HFFc6 (cell line): ENCODE results near the gene MEF2D. TPM values are rescaled to one million over a fixed set of nuclear protein-coding genes. Genes with fewer than 3 reads are reported as not detected.
A peak's percentile ranks its signal among the peaks of the same experiment; 100 is the strongest.

Source experiments
- DNase-seq: peaks from one replicate; pipeline ENCODE4 v3.0.0-alpha.2; 2018
- H3K27ac Mint-ChIP-seq: 2 replicates; pipeline ENCODE4 v1.8.0; 2020; ENCODE audit warnings: mild to moderate bottlenecking, mixed read lengths
- H3K27me3 Mint-ChIP-seq: 2 replicates; pipeline ENCODE4 v1.8.0; 2021; ENCODE audit warnings: mild to moderate bottlenecking, moderate library complexity, mixed read lengths; ENCODE audit not compliant: insufficient read depth
- H3K36me3 Mint-ChIP-seq: 2 replicates; pipeline ENCODE4 v1.8.0; 2021; ENCODE audit warnings: low read depth, mixed read lengths
- H3K4me1 Mint-ChIP-seq: 2 replicates; pipeline ENCODE4 v1.8.0; 2020; ENCODE audit warnings: low read depth, mixed read lengths
- H3K4me3 Mint-ChIP-seq: 2 replicates; pipeline ENCODE4 v1.8.0; 2020; ENCODE audit warnings: mild to moderate bottlenecking, moderate library complexity, mixed read lengths
- H3K9me3 Mint-ChIP-seq: 2 replicates; pipeline ENCODE4 v1.8.0; 2020; ENCODE audit warnings: mild to moderate bottlenecking, mixed read lengths
- CTCF ChIP-seq: fragments of 200-600 bp; sonication (generic); IDR thresholded peaks from 2 replicates; pipeline ENCODE4 v1.5.0; 2021; ENCODE audit warnings: antibody characterized with exemption, mild to moderate bottlenecking
- total RNA-seq, 6 experiments: library from RNA; stranded (reverse); fragmentation: NEBNext Ultra II Directional; extraction: Animal tissue kit (Norgen Biotek cat#: 25700); gene quantifications; 2 replicates in 1 of 6; 3 replicates in 5 of 6; pipeline ENCODE4 v1.2.3, GENCODE V29; 2021

The MEF2D gene
- total RNA-seq, 6 experiments from 2014 or later, result 50.0 to 60.1 (median 56.8) TPM

- Mint-ChIP-seq H3K4me3 (no peak overlapping the region), H3K36me3 (no peaks in the 10 kb centered on the region), H3K9me3 (no peaks in the 10 kb centered on the region), H3K27ac (no peak overlapping the region), H3K4me1 (peaks cover 8% of the 10 kb centered on the region), H3K27me3 (no peaks in the 10 kb centered on the region)
- no peak for TF ChIP-seq CTCF
- DNase-seq, result no peak
Observed at GRCh38 chr1:156516821-156517220, 16.2 kb upstream of the MEF2D start.

- Mint-ChIP-seq H3K27me3 (no peaks in the 10 kb centered on the region), H3K4me3 (no peak overlapping the region), H3K36me3 (no peaks in the 10 kb centered on the region), H3K27ac (no peak overlapping the region), H3K4me1 (peaks cover 14% of the 10 kb centered on the region), H3K9me3 (no peaks in the 10 kb centered on the region)
- no peak for DNase-seq
- TF ChIP-seq CTCF, result no peak
Observed at GRCh38 chr1:156515956-156516355, 15.4 kb upstream of the MEF2D start.

- no peak for TF ChIP-seq CTCF
- Mint-ChIP-seq H3K9me3 (no peaks in the 10 kb centered on the region), H3K36me3 (no peaks in the 10 kb centered on the region), H3K4me3 (no peak overlapping the region), H3K27me3 (no peaks in the 10 kb centered on the region), H3K27ac (no peak overlapping the region), H3K4me1 (peaks cover 42% of the 10 kb centered on the region)
- no peak for DNase-seq
Observed at GRCh38 chr1:156513185-156513584, 12.6 kb upstream of the MEF2D start.

- no peak for TF ChIP-seq CTCF
- Mint-ChIP-seq H3K36me3 (no peaks in the 10 kb centered on the region), H3K9me3 (no peaks in the 10 kb centered on the region), H3K27ac (no peak overlapping the region; the same call in 1 of the 2 replicates), H3K27me3 (no peaks in the 10 kb centered on the region), H3K4me1 (peaks cover 46% of the 10 kb centered on the region), H3K4me3 (no peak overlapping the region)
- no peak for DNase-seq
Observed at GRCh38 chr1:156511644-156512043, 11.1 kb upstream of the MEF2D start.

GRCh38 chr1:156510709-156511108, 10.1 kb upstream of the MEF2D start:
- DNase-seq, result peak; percentile 85
- Mint-ChIP-seq H3K27ac (peak overlapping the region; percentile 81), H3K27me3 (no peaks in the 10 kb centered on the region), H3K4me3 (peak overlapping the region; percentile 63), H3K9me3 (no peaks in the 10 kb centered on the region), H3K36me3 (no peaks in the 10 kb centered on the region), H3K4me1 (peaks cover 52% of the 10 kb centered on the region)
- TF ChIP-seq CTCF, result no peak
